ENCODE measurements around the gene MYBBP1A. TPM values are rescaled to one million over a fixed set of nuclear protein-coding genes. Genes with fewer than 3 reads are reported as not detected.

The MYBBP1A gene
- total and polyA plus RNA-seq, 2 of the 13 experiments (the other 11 are each of a cell fraction or from before 2014, with no cell fraction given): 18.6 to 54.8 TPM

GRCh38 chr17:4498461-4499397 is 56.5 kb downstream of the MYBBP1A start, which contains the start of gene SPNS2:
SPNS2 (plus strand) TSS chr17:4498881; CDS start chr17:4499048, 167 bp downstream.
- Histone ChIP-seq H3K9ac (ENCODE audit: insufficient read depth, low read depth, low read length) (no peak within 1 kb of the TSS), H3K4me1 (ENCODE audit: insufficient read depth, low read length) (peaks cover 22% of the 10 kb centered on the region), H2AFZ (ENCODE audit: low read length) (no peak within 1 kb of the TSS), H3K27me3 (ENCODE audit: control insufficient read depth in 1 of 2, insufficient read depth in 2 of 2, low read length in 2 of 2) (peaks cover 0 to 58% of the 10 kb centered on the region in 2 experiments), H3K79me2 (ENCODE audit: insufficient read depth, low read length) (no peaks in the 10 kb centered on the region), H3K4me2 (ENCODE audit: low read depth, low read length) (peak within 1 kb of the TSS; percentile 43; the same call in 1 of the 2 replicates), H3K4me3 (replicated peaks in 1 of 3; ENCODE audit: insufficient read depth in 1 of 3, low read depth in 2 of 3, low read length in 3 of 3) (peak within 1 kb of the TSS in 1 of 3 experiments; percentile 40; a peak in 2 of 6 replicates), H4K20me1 (ENCODE audit: insufficient read depth, low read length) (0 out of 2 replicates have a peak, but pooled peaks cover 6% of the 10 kb centered on the region), H3K9me3 (ENCODE audit: low read length) (no peaks in the 10 kb centered on the region), H3K27ac (ENCODE audit: extremely low read length, insufficient read depth, low read length) (no peak within 1 kb of the TSS), H3K36me3 (replicated peaks in 1 of 2; ENCODE audit: control insufficient read depth in 1 of 2, insufficient read depth in 2 of 2, low read length in 2 of 2) (no peaks in the 10 kb centered on the region)
- ATAC-seq: peak; percentile 71
- WGBS (ENCODE audit: low lambda C conversion rate): no CpG with 5 or more reads among the region's 117 CpGs
- BruUV-seq (replicated peaks): no TSS peak
- ChIA-PET CTCF (ENCODE audit: low intra/inter-chr PET ratio, low total read pairs) (no interaction called here), POLR2A (interaction anchor here (1.2 kb wide), 1 partner anchor 57 kb away, joined by 4 read pairs; the partner anchor contains the start of gene MYBBP1A)
- TF ChIP-seq SP1 (IDR thresholded peaks at IDR 0.05) (no peak), SP1 (CRISPR knock-in tag; IDR thresholded peaks at IDR 0.05) (0 out of 2 replicates have a peak, but pooled peaks have one; percentile 39), HNRNPLL (IDR thresholded peaks at IDR 0.05; ENCODE audit: low read depth, low read length, poor library complexity, severe bottlenecking) (peak; percentile 37), SRSF9 (IDR thresholded peaks at IDR 0.05; ENCODE audit: borderline replicate concordance, insufficient read depth, low read depth, low read length, poor library complexity, severe bottlenecking) (no peak), ZNF800 (CRISPR knock-in tag; IDR thresholded peaks at IDR 0.05) (peak; percentile 61; the same call in 1 of the 2 replicates), PATZ1 (CRISPR knock-in tag; IDR thresholded peaks at IDR 0.05) (peak; percentile 53; the same call in 1 of the 2 replicates)
- in situ Hi-C loops (cut with HindIII; ENCODE audit: extremely low pct_ligation_motif_present, low pct_unique_long_range_greater_than_20kb) (no loop called here), intact Hi-C loops (cut with micrococcal nuclease; ENCODE audit: unreplicated experiment) (no loop called here)
- FAIRE-seq: no peak
- no peak for DNase-seq (ENCODE audit: low spot score)
